ENCODE results near the gene RSRC2.

DNA sequence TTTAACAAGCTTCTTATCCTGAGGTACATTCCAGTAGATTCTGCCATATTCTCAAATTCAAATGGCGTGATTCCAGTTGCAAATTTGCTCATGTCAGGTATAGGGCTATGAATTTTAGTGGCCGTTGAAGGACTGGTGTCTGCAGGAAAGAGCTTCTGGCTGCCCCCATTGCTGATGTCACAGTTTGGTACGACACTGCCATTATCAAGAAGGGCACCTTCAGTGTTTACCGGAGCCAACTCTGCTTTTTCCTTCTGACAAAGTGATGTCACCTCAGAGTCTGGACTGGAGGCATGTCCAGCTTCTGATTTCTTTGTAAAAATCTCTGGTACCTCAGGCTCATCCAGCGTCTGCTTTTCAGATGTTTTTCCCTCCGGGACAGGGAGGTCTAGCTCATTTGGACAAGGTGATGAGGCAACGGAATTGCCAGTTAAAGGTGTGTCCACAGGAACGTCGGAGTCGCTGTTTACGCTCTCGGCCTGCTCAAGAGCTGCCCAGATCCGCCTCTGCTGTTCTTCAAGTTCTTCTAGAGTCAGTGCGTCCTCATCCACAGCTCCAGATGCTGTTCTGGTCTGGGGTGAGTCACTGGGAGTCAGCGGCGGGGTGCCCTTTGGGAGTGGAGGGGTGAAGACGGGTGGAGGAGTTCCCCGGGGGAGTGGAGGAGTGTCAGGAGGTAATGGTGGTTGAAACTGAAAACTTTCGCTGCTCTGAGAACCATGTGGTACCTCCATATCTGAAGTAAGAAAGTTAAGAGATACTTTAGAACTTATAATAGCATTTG lies 53.0 kb downstream of the RSRC2 start:
- TF ChIP-seq, protein P1, sequence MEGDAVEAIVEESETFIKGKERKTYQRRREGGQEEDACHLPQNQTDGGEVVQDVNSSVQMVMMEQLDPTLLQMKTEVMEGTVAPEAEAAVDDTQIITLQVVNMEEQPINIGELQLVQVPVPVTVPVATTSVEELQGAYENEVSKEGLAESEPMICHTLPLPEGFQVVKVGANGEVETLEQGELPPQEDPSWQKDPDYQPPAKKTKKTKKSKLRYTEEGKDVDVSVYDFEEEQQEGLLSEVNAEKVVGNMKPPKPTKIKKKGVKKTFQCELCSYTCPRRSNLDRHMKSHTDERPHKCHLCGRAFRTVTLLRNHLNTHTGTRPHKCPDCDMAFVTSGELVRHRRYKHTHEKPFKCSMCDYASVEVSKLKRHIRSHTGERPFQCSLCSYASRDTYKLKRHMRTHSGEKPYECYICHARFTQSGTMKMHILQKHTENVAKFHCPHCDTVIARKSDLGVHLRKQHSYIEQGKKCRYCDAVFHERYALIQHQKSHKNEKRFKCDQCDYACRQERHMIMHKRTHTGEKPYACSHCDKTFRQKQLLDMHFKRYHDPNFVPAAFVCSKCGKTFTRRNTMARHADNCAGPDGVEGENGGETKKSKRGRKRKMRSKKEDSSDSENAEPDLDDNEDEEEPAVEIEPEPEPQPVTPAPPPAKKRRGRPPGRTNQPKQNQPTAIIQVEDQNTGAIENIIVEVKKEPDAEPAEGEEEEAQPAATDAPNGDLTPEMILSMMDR (IDR thresholded peaks at IDR 0.05; ENCODE audit: low read depth, low read length, poor library complexity, severe bottlenecking) = no peak
- TF ChIP-seq EZH2phosphoT487 (IDR thresholded peaks at IDR 0.05; ENCODE audit: borderline replicate concordance, low read length) = no peak

Measured in DOHH2 (cell line).